PC-9 (cell line): ENCODE data around the gene JAK3.
A peak's percentile ranks its signal among the peaks of the same experiment; 100 is the strongest.

Experiments
- EZH2 ChIP-seq: fragments of 200-600 bp; sonication (generic); IDR thresholded peaks from 2 replicates; pipeline ENCODE4 v1.8.0; 2017; ENCODE audit warnings: antibody characterized with exemption, low read depth
- TF ChIP-seq, protein P1 (sequence below): fragments of 200-600 bp; sonication (generic); conservative IDR thresholded peaks from 2 replicates; pipeline ENCODE4 v1.6.1; 2017; ENCODE audit warnings: mixed run types, antibody characterized with exemption, mild to moderate bottlenecking, moderate library complexity

DNA sequence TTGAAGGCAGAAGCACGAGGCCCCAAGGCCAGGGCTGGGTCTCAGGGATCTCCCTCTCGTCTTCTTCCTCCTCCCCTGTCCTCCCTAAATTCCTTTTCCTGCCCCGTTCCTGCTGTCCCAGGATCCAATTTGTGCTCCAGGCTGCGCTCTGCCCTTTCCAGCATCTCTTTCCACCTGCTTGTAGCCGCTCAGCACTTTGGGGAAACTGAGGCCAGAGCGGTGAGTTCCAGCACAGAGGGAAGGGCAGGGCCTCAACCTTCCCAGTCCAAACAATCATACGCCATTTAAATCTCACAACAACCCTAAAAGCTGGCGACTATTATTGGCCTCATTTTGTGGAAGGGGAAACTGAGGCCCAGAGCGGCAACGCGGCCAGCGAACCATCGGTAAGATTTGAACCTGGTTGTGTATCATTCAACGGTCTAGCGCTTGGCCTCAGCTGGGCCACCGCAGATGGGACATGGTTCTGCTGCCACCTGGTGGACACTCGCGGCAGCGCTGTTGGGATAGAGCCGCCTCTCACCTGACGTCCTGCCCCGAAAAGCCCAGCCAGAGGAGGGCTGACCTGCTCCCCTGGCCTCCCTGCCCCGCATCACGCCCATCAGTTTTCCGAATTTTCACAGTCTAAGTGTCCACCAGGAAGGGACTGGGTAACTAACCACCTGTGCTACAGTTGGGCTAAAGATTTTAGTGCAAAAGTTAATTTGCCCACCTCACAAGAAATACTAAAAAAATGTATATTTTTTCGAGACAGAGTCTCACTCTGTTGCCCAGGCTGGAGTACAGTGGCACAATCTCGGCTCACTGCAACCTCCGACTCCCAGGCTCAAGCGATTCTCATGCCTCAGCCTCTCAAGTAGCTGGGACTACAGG lies 7.7 kb upstream of the JAK3 start:
- TF ChIP-seq, protein P1, sequence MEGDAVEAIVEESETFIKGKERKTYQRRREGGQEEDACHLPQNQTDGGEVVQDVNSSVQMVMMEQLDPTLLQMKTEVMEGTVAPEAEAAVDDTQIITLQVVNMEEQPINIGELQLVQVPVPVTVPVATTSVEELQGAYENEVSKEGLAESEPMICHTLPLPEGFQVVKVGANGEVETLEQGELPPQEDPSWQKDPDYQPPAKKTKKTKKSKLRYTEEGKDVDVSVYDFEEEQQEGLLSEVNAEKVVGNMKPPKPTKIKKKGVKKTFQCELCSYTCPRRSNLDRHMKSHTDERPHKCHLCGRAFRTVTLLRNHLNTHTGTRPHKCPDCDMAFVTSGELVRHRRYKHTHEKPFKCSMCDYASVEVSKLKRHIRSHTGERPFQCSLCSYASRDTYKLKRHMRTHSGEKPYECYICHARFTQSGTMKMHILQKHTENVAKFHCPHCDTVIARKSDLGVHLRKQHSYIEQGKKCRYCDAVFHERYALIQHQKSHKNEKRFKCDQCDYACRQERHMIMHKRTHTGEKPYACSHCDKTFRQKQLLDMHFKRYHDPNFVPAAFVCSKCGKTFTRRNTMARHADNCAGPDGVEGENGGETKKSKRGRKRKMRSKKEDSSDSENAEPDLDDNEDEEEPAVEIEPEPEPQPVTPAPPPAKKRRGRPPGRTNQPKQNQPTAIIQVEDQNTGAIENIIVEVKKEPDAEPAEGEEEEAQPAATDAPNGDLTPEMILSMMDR: peak; percentile 97
- no peak for TF ChIP-seq EZH2
